Hepatocyte (in vitro differentiated cells): ENCODE data around the gene BBX. TPM values are rescaled to one million over a fixed set of nuclear protein-coding genes. Genes with fewer than 3 reads are reported as not detected.

Source experiments
- DNase-seq: peaks from one replicate; pipeline ENCODE4 v3.0.0-alpha.2; 2016; ENCODE audit warnings: low spot score
- H2AFZ ChIP-seq: fragments of 200-600 bp; sonication (generic); 2 replicates; pipeline ENCODE4 v1.6.0; 2016; ENCODE audit warnings: antibody characterized with exemption, mild to moderate bottlenecking
- H3K27ac ChIP-seq: fragments of 200-600 bp; sonication (generic); 2 replicates; pipeline ENCODE4 v1.5.1; 2016; ENCODE audit warnings: mild to moderate bottlenecking
- H3K27me3 ChIP-seq: fragments of 200-600 bp; sonication (generic); 2 replicates; pipeline ENCODE4 v1.6.1; 2016
- H3K36me3 ChIP-seq: fragments of 200-600 bp; sonication (generic); replicated peaks from 2 replicates; pipeline ENCODE4 v1.5.1; 2016; ENCODE audit warnings: low read depth; ENCODE audit not compliant: insufficient read depth
- H3K4me1 ChIP-seq: fragments of 200-600 bp; sonication (generic); 2 replicates; pipeline ENCODE4 v1.5.1; 2016; ENCODE audit warnings: mild to moderate bottlenecking, moderate library complexity; ENCODE audit not compliant: insufficient read depth
- H3K4me2 ChIP-seq: fragments of 200-600 bp; sonication (generic); 2 replicates; pipeline ENCODE4 v1.6.0; 2016
- H3K4me3 ChIP-seq: fragments of 200-600 bp; sonication (generic); 2 replicates; pipeline ENCODE4 v1.5.1; 2016; ENCODE audit warnings: mild to moderate bottlenecking
- H3K79me2 ChIP-seq: fragments of 200-600 bp; sonication (generic); 2 replicates; pipeline ENCODE4 v1.6.0; 2017; ENCODE audit warnings: mild to moderate bottlenecking
- H3K9me2 ChIP-seq: fragments of 200-600 bp; sonication (generic); replicated peaks from 2 replicates; pipeline ENCODE4 v1.6.0; 2017; ENCODE audit warnings: mild to moderate bottlenecking; ENCODE audit not compliant: insufficient read depth
- H3K9me3 ChIP-seq: fragments of 200-600 bp; sonication (generic); 2 replicates; pipeline ENCODE4 v1.5.1; 2016; ENCODE audit warnings: low read depth, mild to moderate bottlenecking
- H4K20me1 ChIP-seq: fragments of 200-600 bp; sonication (generic); 2 replicates; pipeline ENCODE4 v1.6.0; 2016; ENCODE audit warnings: mild to moderate bottlenecking; ENCODE audit not compliant: insufficient read depth, poor library complexity, severe bottlenecking
- CTCF ChIP-seq: fragments of 200-600 bp; sonication (generic); IDR thresholded peaks from 2 replicates; pipeline ENCODE4 v1.5.1; 2016; ENCODE audit warnings: antibody characterized with exemption, mild to moderate bottlenecking; ENCODE audit not compliant: poor library complexity
- EZH2 ChIP-seq: fragments of 200-600 bp; sonication (generic); IDR thresholded peaks from 2 replicates; pipeline ENCODE4 v1.6.1; 2016; ENCODE audit warnings: antibody characterized with exemption, mild to moderate bottlenecking, borderline replicate concordance
- EZH2phosphoT487 ChIP-seq: fragments of 200-600 bp; sonication (generic); IDR thresholded peaks from one replicate; pipeline ENCODE4 v1.6.1; 2018; ENCODE audit warnings: antibody characterized with exemption, mild to moderate bottlenecking, low read depth, moderate library complexity; ENCODE audit not compliant: unreplicated experiment, severe bottlenecking
- WGBS: methylation state at CpG from one replicate; pipeline ENCODE4 v1.1.6; 2016; ENCODE audit warnings: low lambda C conversion rate; ENCODE audit errors: missing lambda C conversion rate; 5-methylcytosine and 5-hydroxymethylcytosine counted together
- polyA plus RNA-seq: library from polyadenylated mRNA; unstranded; fragments of >200 nt; fragmentation: Nextera tagmentation; extraction: Ambion mirVana; gene quantifications from 2 replicates; pipeline ENCODE4 v1.2.1, GENCODE V29; 2016
- total RNA-seq: library from RNA; depleted of rRNA; stranded (reverse); fragments of >200 nt; gene quantifications from 2 replicates; pipeline ENCODE4 v1.2.3, GENCODE V29; 2014

The BBX gene
- total and polyA plus RNA-seq, 2 experiments from 2014 or later, result 63.7 to 75.2 TPM

- peaks cover 2% of the 10 kb centered on the region for H3K4me1 ChIP-seq
- H4K20me1 ChIP-seq, result no peaks in the 10 kb centered on the region
- H3K27me3 ChIP-seq, result no peaks in the 10 kb centered on the region
- no peak overlapping the region for H3K4me2 ChIP-seq
- H3K79me2 ChIP-seq, result peaks cover 13% of the 10 kb centered on the region
- H2AFZ ChIP-seq, result no peak overlapping the region
- no peaks in the 10 kb centered on the region for H3K9me3 ChIP-seq
- H3K36me3 ChIP-seq, result no peaks in the 10 kb centered on the region
- H3K4me3 ChIP-seq, result no peak overlapping the region
- no peak for DNase-seq
- no peak for TF ChIP-seq EZH2
- TF ChIP-seq EZH2phosphoT487, result no peak
- no peak for TF ChIP-seq CTCF
- no peak overlapping the region for H3K27ac ChIP-seq
- no peaks in the 10 kb centered on the region for H3K9me2 ChIP-seq
- 73% methylated on average over 2 of the region's 2 CpGs for WGBS
Measured at GRCh38 chr3:107680698-107681097, 157.9 kb downstream of the BBX start.

- 87% methylated on average over 3 of the region's 3 CpGs for WGBS
- H3K9me2 ChIP-seq, result no peaks in the 10 kb centered on the region
- H3K4me1 ChIP-seq, result peaks cover 2% of the 10 kb centered on the region
- no peak for DNase-seq
- no peak for TF ChIP-seq EZH2
- TF ChIP-seq EZH2phosphoT487, result no peak
- TF ChIP-seq CTCF, result no peak
- no peak overlapping the region for H3K27ac ChIP-seq
- no peak overlapping the region for H3K4me2 ChIP-seq
- H3K79me2 ChIP-seq, result peaks cover 13% of the 10 kb centered on the region
- H2AFZ ChIP-seq, result no peak overlapping the region
- H3K27me3 ChIP-seq, result no peaks in the 10 kb centered on the region
- H3K4me3 ChIP-seq, result no peak overlapping the region
- no peaks in the 10 kb centered on the region for H4K20me1 ChIP-seq
- H3K36me3 ChIP-seq, result no peaks in the 10 kb centered on the region
- no peaks in the 10 kb centered on the region for H3K9me3 ChIP-seq
Measured at GRCh38 chr3:107681396-107681795, 158.6 kb downstream of the BBX start.

- no peak overlapping the region for H3K27ac ChIP-seq
- no peaks in the 10 kb centered on the region for H3K9me3 ChIP-seq
- DNase-seq, result no peak
- peaks cover 2% of the 10 kb centered on the region for H3K4me1 ChIP-seq
- no peak for TF ChIP-seq EZH2
- H3K4me2 ChIP-seq, result no peak overlapping the region
- no peak overlapping the region for H3K4me3 ChIP-seq
- H3K36me3 ChIP-seq, result no peaks in the 10 kb centered on the region
- H2AFZ ChIP-seq, result no peak overlapping the region
- peaks cover 13% of the 10 kb centered on the region for H3K79me2 ChIP-seq
- H3K9me2 ChIP-seq, result no peaks in the 10 kb centered on the region
- no peaks in the 10 kb centered on the region for H4K20me1 ChIP-seq
- 89% methylated on average over 1 of the region's 1 CpG for WGBS
- H3K27me3 ChIP-seq, result no peaks in the 10 kb centered on the region
Measured at GRCh38 chr3:107682580-107682979, 159.8 kb downstream of the BBX start.

- H4K20me1 ChIP-seq, result no peaks in the 10 kb centered on the region
- no peaks in the 10 kb centered on the region for H3K9me2 ChIP-seq
- peaks cover 2% of the 10 kb centered on the region for H3K4me1 ChIP-seq
- no peak overlapping the region for H3K4me2 ChIP-seq
- H3K4me3 ChIP-seq, result no peak overlapping the region
- DNase-seq, result no peak
- peaks cover 13% of the 10 kb centered on the region for H3K79me2 ChIP-seq
- H3K9me3 ChIP-seq, result no peaks in the 10 kb centered on the region
- no peaks in the 10 kb centered on the region for H3K27me3 ChIP-seq
- H3K27ac ChIP-seq, result no peak overlapping the region
- TF ChIP-seq CTCF (no peak), EZH2phosphoT487 (no peak), EZH2 (no peak)
- no peak overlapping the region for H2AFZ ChIP-seq
- H3K36me3 ChIP-seq, result no peaks in the 10 kb centered on the region
- WGBS, result 54% methylated on average over 4 of the region's 4 CpGs
Measured at GRCh38 chr3:107683447-107683846, 160.7 kb downstream of the BBX start.
